SU-DHL-6 (cell line): Measurements from ENCODE around the gene NYNRIN.

Experiments
- H2AFZ ChIP-seq: fragments of 200-600 bp; sonication (generic); 2 replicates; pipeline ENCODE4 v1.6.1; 2014; ENCODE audit warnings: low read depth, mild to moderate bottlenecking, moderate library complexity, mixed read lengths, antibody characterized with exemption, low read length; ENCODE audit not compliant: severe bottlenecking
- H3F3A ChIP-seq: fragments of 200-600 bp; shearing (Covaris generic); 2 replicates; pipeline ENCODE4 v1.6.0; 2016; ENCODE audit warnings: antibody characterized with exemption, mild to moderate bottlenecking; ENCODE audit not compliant: insufficient read depth
- H3K27ac ChIP-seq: fragments of 200-600 bp; sonication (generic); 2 replicates; pipeline ENCODE4 v1.5.1; 2016; ENCODE audit warnings: low read depth, mild to moderate bottlenecking, low read length, moderate library complexity, mixed read lengths
- H3K27me3 ChIP-seq: fragments of 200-600 bp; sonication (generic), shearing (Covaris generic); 2 replicates; pipeline ENCODE4 v1.6.0; 2014; ENCODE audit warnings: mild to moderate bottlenecking, low read length
- H3K36me3 ChIP-seq: fragments of 200-600 bp; sonication (generic); 2 replicates; pipeline ENCODE4 v1.6.1; 2014; ENCODE audit warnings: mild to moderate bottlenecking, low read length, mixed read lengths
- H3K4me2 ChIP-seq: fragments of 300-600, 200-600 bp; shearing (Covaris generic), sonication (generic); 2 replicates; pipeline ENCODE4 v1.6.0; 2014; ENCODE audit warnings: low read length, low read depth, mild to moderate bottlenecking; ENCODE audit not compliant: poor library complexity, severe bottlenecking
- H3K4me3 ChIP-seq: fragments of 200-600 bp; sonication (generic); 2 replicates; pipeline ENCODE4 v1.5.1; 2014; ENCODE audit warnings: antibody characterized with exemption, low read length, mild to moderate bottlenecking, mixed read lengths; ENCODE audit not compliant: insufficient read depth, poor library complexity, severe bottlenecking
- H3K79me2 ChIP-seq: fragments of 200-600 bp; sonication (generic); 2 replicates; pipeline ENCODE4 v1.6.1; 2014; ENCODE audit warnings: mild to moderate bottlenecking, low read length, moderate library complexity; ENCODE audit not compliant: insufficient read depth
- H3K9ac ChIP-seq: fragments of 200-600 bp; sonication (generic); 2 replicates; pipeline ENCODE4 v1.7.0; 2014; ENCODE audit warnings: mild to moderate bottlenecking, low read length
- H3K9me2 ChIP-seq: fragments of 200-600 bp; sonication (generic); replicated peaks from 2 replicates; pipeline ENCODE4 v1.6.1; 2014; ENCODE audit warnings: low read length; ENCODE audit not compliant: insufficient read depth
- H3K9me3 ChIP-seq: fragments of 200-600 bp; sonication (generic); 2 replicates; pipeline ENCODE4 v1.6.1; 2014; ENCODE audit warnings: low read length, mixed read lengths; ENCODE audit not compliant: insufficient read depth
- H4K20me1 ChIP-seq: fragments of 200-600 bp; sonication (generic); 2 replicates; pipeline ENCODE4 v1.6.1; 2014; ENCODE audit warnings: low read depth, mild to moderate bottlenecking, antibody characterized with exemption, low read length, moderate library complexity, mixed read lengths
- CTCF ChIP-seq: fragments of 200-600 bp; sonication (generic); IDR thresholded peaks from one replicate; pipeline ENCODE4 v1.5.1; 2017; ENCODE audit warnings: antibody characterized with exemption, mild to moderate bottlenecking, low read length, moderate library complexity; ENCODE audit not compliant: insufficient read depth, poor library complexity, severe bottlenecking
- EZH2phosphoT487 ChIP-seq: fragments of 200-600 bp; sonication (generic), shearing (Covaris generic); conservative IDR thresholded peaks from 2 replicates; pipeline ENCODE4 v1.6.1; 2018; ENCODE audit warnings: mild to moderate bottlenecking, antibody characterized with exemption, low read length, moderate library complexity, mixed read lengths

The NYNRIN gene

GRCh38 chr14:24379907-24380730 lies 18.7 kb upstream of the NYNRIN start:
- TF ChIP-seq CTCF (no peak), EZH2phosphoT487 (no peak)
- Histone ChIP-seq H3K4me3 (no peak overlapping the region), H3K79me2 (no peaks in the 10 kb centered on the region), H3K9ac (no peak overlapping the region), H3K36me3 (no peaks in the 10 kb centered on the region), H3K27me3 (no peaks in the 10 kb centered on the region), H3K27ac (no peak overlapping the region), H3F3A (no peaks in the 10 kb centered on the region), H3K9me3 (no peaks in the 10 kb centered on the region), H3K9me2 (no peaks in the 10 kb centered on the region), H4K20me1 (no peaks in the 10 kb centered on the region), H2AFZ (no peak overlapping the region), H3K4me2 (no peak overlapping the region)

GRCh38 chr14:24381363-24382063 lies 17.3 kb upstream of the NYNRIN start:
- no peak for TF ChIP-seq EZH2phosphoT487
- Histone ChIP-seq H3K4me3 (no peak overlapping the region), H3K4me2 (no peak overlapping the region), H3K27ac (no peak overlapping the region), H3K9ac (no peak overlapping the region), H3K36me3 (no peaks in the 10 kb centered on the region), H3K79me2 (no peaks in the 10 kb centered on the region), H3K9me3 (no peaks in the 10 kb centered on the region), H4K20me1 (no peaks in the 10 kb centered on the region), H3K9me2 (no peaks in the 10 kb centered on the region), H2AFZ (no peak overlapping the region), H3F3A (no peaks in the 10 kb centered on the region), H3K27me3 (no peaks in the 10 kb centered on the region)

DNA sequence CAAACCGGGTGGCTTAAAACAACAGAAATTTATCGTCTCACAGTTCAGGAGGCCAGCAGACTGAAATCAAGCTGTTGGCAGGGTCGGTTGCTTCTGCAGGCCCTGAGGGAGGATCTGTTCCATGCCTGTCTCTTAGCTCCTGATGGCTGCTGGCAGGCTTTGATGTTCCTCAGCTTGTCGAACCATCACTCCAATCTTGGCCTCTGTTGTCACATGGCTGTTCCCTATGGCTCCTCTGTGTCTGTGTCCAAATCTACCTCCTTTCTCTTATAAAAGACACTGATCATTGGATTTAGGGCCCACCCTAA lies 16.8 kb upstream of the NYNRIN start:
- Histone ChIP-seq H3K9me3 (no peaks in the 10 kb centered on the region), H3K36me3 (no peaks in the 10 kb centered on the region), H3K27me3 (no peaks in the 10 kb centered on the region), H3K9me2 (no peaks in the 10 kb centered on the region), H4K20me1 (no peaks in the 10 kb centered on the region), H3K9ac (no peak overlapping the region), H3K27ac (no peak overlapping the region), H3K4me2 (no peak overlapping the region), H3K4me3 (no peak overlapping the region), H2AFZ (no peak overlapping the region), H3F3A (no peaks in the 10 kb centered on the region), H3K79me2 (no peaks in the 10 kb centered on the region)
- no peak for TF ChIP-seq EZH2phosphoT487
- no peak for TF ChIP-seq CTCF

GRCh38 chr14:24384169-24384568 lies 14.6 kb upstream of the NYNRIN start:
- Histone ChIP-seq H2AFZ (no peak overlapping the region), H3K9ac (no peak overlapping the region), H3K4me2 (no peak overlapping the region), H3K27ac (no peak overlapping the region), H3K27me3 (no peaks in the 10 kb centered on the region), H3K4me3 (no peak overlapping the region), H3K9me2 (no peaks in the 10 kb centered on the region), H3K36me3 (no peaks in the 10 kb centered on the region), H3K9me3 (no peaks in the 10 kb centered on the region), H3F3A (no peaks in the 10 kb centered on the region), H3K79me2 (no peaks in the 10 kb centered on the region), H4K20me1 (no peaks in the 10 kb centered on the region)
- no peak for TF ChIP-seq EZH2phosphoT487
- no peak for TF ChIP-seq CTCF
